Measurements from ENCODE around the gene EXD3. TPM values are rescaled to one million over a fixed set of nuclear protein-coding genes. Genes with fewer than 3 reads are reported as not detected.

The EXD3 gene
- polyA plus RNA-seq, 1 of the 3 experiments (the other 2 are of a cell fraction): 11.5 TPM

GRCh38 chr9:137445275-137445807 is 22.4 kb upstream of the EXD3 start:
- 8% methylated on average over 10 of the region's 14 CpGs for WGBS (ENCODE audit: low lambda C conversion rate)
- no peaks in the 10 kb centered on the region for H3K79me2 ChIP-seq (ENCODE audit: insufficient read depth)
- H3K9me2 ChIP-seq: no peaks in the 10 kb centered on the region
- DNase-seq: peak; percentile 83
- H2AFZ ChIP-seq (ENCODE audit: low read depth): no peak overlapping the region
- no peaks in the 10 kb centered on the region for H4K20me1 ChIP-seq (ENCODE audit: insufficient read depth)
- peaks cover 8% of the 10 kb centered on the region for H3F3A ChIP-seq (replicated peaks; ENCODE audit: insufficient read depth)
- H3K9me3 ChIP-seq: no peaks in the 10 kb centered on the region
- peak overlapping the region in 1 of 2 experiments; percentile 35; a peak in 1 of 4 replicates for H3K4me3 ChIP-seq (ENCODE audit: low read depth in 2 of 2, low read length in 1 of 2)
- H3K36me3 ChIP-seq (replicated peaks in 1 of 2; ENCODE audit: control insufficient read depth in 1 of 2, insufficient read depth in 2 of 2, low read length in 1 of 2): peaks cover 3 to 11% of the 10 kb centered on the region in 2 experiments
- POLR2A ChIA-PET: interaction anchor here (0.6 to 0.8 kb wide), 2 partner anchors 16 to 22 kb away, joined by 3 read pairs; partner anchors contain the start of gene NOXA1
- peaks cover 4% of the 10 kb centered on the region; the same call in 1 of the 2 replicates for H3K27me3 ChIP-seq (ENCODE audit: insufficient read depth)
- H3K4me2 ChIP-seq: no peak overlapping the region
- no peak overlapping the region for H3K27ac ChIP-seq (ENCODE audit: low read depth in 2 of 2, low read length in 1 of 2)
- CTCF ChIA-PET: interaction anchor here (0.7 to 7.0 kb wide), 26 partner anchors 8 to 238 kb away, joined by 3 to 53 read pairs (median 4); partner anchors contain the start of genes EXD3, MRPL41, NOXA1 and NRARP
- no peak overlapping the region for H3K9ac ChIP-seq
- peaks cover 0 to 10% of the 10 kb centered on the region in 2 experiments; a peak in 2 of 4 replicates for H3K4me1 ChIP-seq (ENCODE audit: control insufficient read depth in 1 of 2, insufficient read depth in 2 of 2, low read depth in 1 of 2, low read length in 1 of 2)
- TF ChIP-seq FOXJ3 (CRISPR knock-in tag; IDR thresholded peaks at IDR 0.05) (no peak), PBX3 (IDR thresholded peaks at IDR 0.05) (no peak), GATA2 (CRISPR knock-in tag; IDR thresholded peaks at IDR 0.05) (no peak), RCOR1 (IDR thresholded peaks at IDR 0.05; ENCODE audit: low read length) (no peak), YY1 (IDR thresholded peaks at IDR 0.05; ENCODE audit: low read depth) (no peak), POLR2AphosphoS5 (IDR thresholded peaks at IDR 0.05; ENCODE audit: low read depth, low read length) (no peak), CTCF (IDR thresholded peaks at IDR 0.05) (peak; percentile 89), SMC3 (IDR thresholded peaks at IDR 0.05; ENCODE audit: low read depth, low read length) (peak; percentile 60), NFIC (IDR thresholded peaks at IDR 0.05; ENCODE audit: borderline replicate concordance) (no peak), MXI1 (IDR thresholded peaks at IDR 0.05; ENCODE audit: low read depth, low read length) (no peak), USF2 (IDR thresholded peaks at IDR 0.05; ENCODE audit: borderline replicate concordance, low read depth, low read length) (no peak), ELF1 (IDR thresholded peaks at IDR 0.05) (no peak), ZBTB33 (IDR thresholded peaks at IDR 0.05; ENCODE audit: borderline replicate concordance, low read depth) (no peak), USF1 (IDR thresholded peaks at IDR 0.05; ENCODE audit: borderline replicate concordance, low read depth) (no peak), REST (IDR thresholded peaks at IDR 0.05; ENCODE audit: low read depth, low read length) (no peak), MEF2A (IDR thresholded peaks at IDR 0.05; ENCODE audit: borderline replicate concordance, low read depth) (no peak), IRF3 (IDR thresholded peaks at IDR 0.05; ENCODE audit: low read depth, low read length) (no peak), TAF1 (IDR thresholded peaks at IDR 0.05; ENCODE audit: borderline replicate concordance, low read depth, low read length) (no peak), EZH2phosphoT487 (IDR thresholded peaks at IDR 0.05; ENCODE audit: borderline replicate concordance, low read depth) (no peak), FOSL2 (IDR thresholded peaks at IDR 0.05; ENCODE audit: borderline replicate concordance, low read depth) (peak; percentile 63; the same call in 1 of the 2 replicates), TCF12 (IDR thresholded peaks at IDR 0.05) (no peak)

Measured in SK-N-SH (cell line).